Embryonic facial prominence (tissue), 1 donor: ENCODE data around the gene PIGZ.

ENCODE experiments used
- DNase-seq: peaks from one replicate; pipeline ENCODE4 v3.0.0-alpha.2; 2016; ENCODE audit errors: extremely low spot score

Gene PIGZ

GRCh38 chr3:196915375-196915774, 53.3 kb downstream of the PIGZ start:
- no peak for DNase-seq

- DNase-seq: no peak
Measured at GRCh38 chr3:196914866-196915265, 53.8 kb downstream of the PIGZ start.

- DNase-seq: no peak
Measured at GRCh38 chr3:196903740-196904139, 64.9 kb downstream of the PIGZ start.

DNA sequence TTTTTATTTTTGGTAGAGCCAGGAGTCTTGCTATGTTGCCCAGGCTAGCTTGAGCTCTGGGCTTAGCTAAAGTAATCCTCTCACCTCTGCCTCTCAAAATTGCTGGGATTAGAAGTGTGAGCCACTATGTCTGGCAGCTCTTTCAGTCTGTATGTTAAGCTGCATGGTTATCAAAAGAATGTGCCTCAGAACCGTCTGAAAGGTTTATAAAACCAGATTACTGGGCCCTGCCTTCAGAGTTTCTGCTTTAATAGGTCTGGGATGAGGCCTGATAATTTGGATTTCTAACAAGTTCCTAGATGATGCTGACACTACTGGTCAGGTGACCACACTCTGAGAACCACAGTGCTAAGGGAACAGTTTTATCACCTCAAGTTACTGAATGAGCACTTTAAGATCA, 66.3 kb downstream of the PIGZ start:
- no peak for DNase-seq

DNA sequence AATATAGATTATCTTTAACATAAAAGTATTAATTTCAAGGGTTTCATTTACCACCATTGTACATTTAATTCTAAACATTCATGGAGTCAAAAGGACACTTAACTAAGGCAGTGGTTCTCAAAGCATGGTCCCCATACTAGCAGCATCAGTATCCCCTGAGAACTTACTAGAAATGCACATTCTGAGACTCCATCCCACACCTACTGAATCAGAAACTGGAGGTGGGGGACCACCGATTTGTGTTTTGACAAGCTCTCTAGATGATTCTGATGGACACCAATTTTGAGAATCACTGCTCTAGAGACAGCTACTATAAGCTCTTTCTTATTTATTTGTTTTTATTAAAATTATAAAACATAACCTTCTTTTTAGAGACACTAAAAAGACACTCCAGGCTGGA, 66.9 kb downstream of the PIGZ start:
- no peak for DNase-seq
